Sciatic nerve (tissue), 2 donors: ENCODE data around the gene CIRBP. TPM values are rescaled to one million over a fixed set of nuclear protein-coding genes. Genes with fewer than 3 reads are reported as not detected.
"Not testable (repeated sequence)": the region's sequence is repeated elsewhere in the genome, so short reads cannot be mapped to it uniquely, and the experiment has no call there.

Experiments
- ATAC-seq: fragments of 200-7000 bp; cut with Tn5 transposase; one replicate; pipeline ENCODE4 v1.9.1; 2020; ENCODE audit warnings: mild to moderate bottlenecking, moderate library complexity
- DNase-seq: peaks from one replicate; pipeline ENCODE4 v3.0.0-alpha.2; 2020; ENCODE audit warnings: low spot score
- intact Hi-C: fragments of 100-400 bp; cut with DNase I; formaldehyde crosslinking; loops from one replicate; pipeline ENCODE4 v1.14.2; 2022
- total RNA-seq: library from RNA; stranded (reverse); fragmentation: NEBNext Ultra II Directional; extraction: Animal tissue kit (Norgen Biotek cat#: 25700); gene quantifications from one replicate; pipeline ENCODE4 v1.2.1, GENCODE V29; 2021
- donor health status: DM: no; HTN: no; CAD: no.
- donor health status: DM: no; HTN: no; CAD: no.

CIRBP gene
- total RNA-seq, 1 donor from 2014 or later, result 550 TPM

- DNase-seq, result no peak
- intact Hi-C loops, result no loop called here
- no peak for ATAC-seq
Measured at GRCh38 chr19:1311543-1312091, 42.5 kb downstream of the CIRBP start.

DNA sequence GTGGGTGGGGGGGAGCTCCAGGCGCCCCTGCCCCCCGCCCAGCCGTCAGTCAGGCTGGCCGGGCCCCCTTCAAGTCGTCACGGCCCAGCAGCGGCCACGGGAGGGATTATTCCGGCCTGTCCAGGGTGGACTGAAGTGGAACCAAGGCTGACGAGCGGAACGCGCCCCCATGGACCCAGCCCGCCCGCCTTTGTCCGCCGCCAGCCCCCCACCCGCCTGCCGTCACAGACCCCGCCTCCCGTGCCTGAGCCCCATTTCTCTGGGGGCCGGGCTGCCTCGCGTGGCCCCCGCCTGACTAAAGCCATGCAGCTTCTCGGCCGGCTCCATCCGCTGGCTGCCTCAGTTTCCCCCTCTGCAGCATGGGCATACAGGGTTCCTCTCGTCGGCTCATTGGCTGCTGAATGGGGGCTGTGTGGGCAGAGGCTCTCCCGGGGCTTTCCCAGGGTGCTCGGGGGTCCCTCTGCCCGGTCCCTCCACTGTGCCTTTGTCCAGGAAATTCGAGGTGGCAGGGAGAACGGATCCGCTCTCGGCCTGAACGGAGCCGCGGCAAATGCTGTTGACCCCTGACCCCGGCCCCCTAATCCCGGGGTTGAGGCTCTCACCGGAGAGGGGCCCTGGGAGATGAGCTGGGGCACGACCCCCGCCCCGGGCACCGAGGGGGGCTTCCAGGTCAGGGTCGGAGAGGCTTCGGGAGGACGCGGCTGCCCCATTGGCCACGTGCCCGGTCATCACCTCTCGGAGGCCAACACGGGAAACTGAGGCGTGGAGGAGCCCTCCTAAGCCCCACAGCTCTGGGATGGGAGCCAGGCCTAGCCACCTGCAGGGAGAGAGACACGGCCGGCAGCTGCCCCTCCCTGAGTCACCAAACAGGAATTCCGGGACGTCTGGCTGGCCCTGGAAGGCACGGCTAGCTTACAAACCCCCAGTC, 43.9 kb downstream of the CIRBP start:
- intact Hi-C loops, result no loop called here
- ATAC-seq (no peak), DNase-seq (no peak)

- intact Hi-C loops, result no loop called here
- no peak for ATAC-seq
- DNase-seq, result no peak
Measured at GRCh38 chr19:1313695-1314613, 44.8 kb downstream of the CIRBP start.

- intact Hi-C loops, result no loop called here
- no peak for DNase-seq
- ATAC-seq, result peak; percentile 74
Measured at GRCh38 chr19:1315470-1316166, 46.5 kb downstream of the CIRBP start.

DNA sequence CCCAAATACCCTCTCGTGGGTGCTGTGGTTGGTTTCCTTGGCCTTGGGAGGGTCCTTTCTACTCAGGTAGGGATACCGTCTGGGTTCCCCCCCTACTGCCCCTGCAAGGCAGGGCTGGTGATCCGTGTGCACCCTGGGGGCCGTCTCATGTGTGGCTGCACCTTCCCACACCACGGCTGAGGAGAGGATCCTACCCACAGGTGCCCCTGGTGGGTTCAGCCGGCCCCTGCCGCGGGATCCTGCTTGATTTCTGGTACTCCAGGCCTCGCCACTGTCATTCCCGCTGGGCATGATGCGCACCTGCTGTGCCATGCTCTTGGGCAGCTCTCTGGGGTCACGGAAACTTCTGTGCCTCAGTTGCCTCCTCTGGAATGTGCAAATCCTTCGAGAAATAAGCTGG, 47.3 kb downstream of the CIRBP start:
- ATAC-seq (no peak), DNase-seq (no peak)
- intact Hi-C loops, result no loop called here

- DNase-seq (no peak), ATAC-seq (no peak)
- intact Hi-C loops, result no loop called here
Measured at GRCh38 chr19:1317274-1318003, 48.3 kb downstream of the CIRBP start.

- no peak for ATAC-seq
- no peak for DNase-seq
- intact Hi-C loops, result no loop called here
Measured at GRCh38 chr19:1318678-1319471, 49.7 kb downstream of the CIRBP start.

DNA sequence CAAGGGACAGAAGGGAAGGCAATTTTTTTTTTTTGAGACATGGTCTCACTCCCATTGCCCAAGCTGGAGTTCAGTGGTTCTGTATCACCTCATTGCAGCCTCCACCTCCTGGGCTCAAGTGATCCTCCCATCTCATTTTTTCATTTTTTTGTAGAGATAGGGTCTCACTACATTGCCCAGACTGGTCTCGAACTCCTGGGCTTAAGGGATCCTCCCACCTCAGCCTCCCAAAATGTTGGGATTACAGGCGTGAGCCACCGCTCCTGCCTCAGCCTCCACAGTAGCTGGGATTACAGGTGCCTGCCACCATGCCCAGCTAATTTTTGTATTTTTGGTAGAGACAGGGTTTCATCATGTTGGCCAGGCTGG, 51.1 kb downstream of the CIRBP start:
- DNase-seq, ATAC-seq, intact Hi-C loops: not testable (repeated sequence)

DNA sequence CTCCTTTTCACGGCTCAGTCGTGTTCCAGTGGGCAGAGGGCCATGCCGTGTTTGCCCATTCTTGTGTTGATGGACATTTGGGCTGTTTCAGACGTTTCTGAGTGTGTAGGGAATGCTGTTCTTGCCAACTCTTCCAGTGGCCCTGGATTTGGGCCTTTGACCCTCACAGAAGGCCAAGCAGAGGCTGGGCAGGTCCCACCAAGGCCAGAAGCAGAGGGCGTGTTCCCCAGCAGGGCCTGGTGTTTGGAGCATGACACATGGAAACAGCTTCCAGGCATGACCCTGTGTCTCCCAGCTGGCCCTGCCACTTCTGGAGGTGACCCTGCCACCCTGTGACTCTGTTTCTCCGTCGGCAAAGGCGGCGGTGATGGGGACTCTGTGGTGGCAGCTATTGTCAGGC, 52.4 kb downstream of the CIRBP start:
- intact Hi-C loops, result no loop called here
- no peak for ATAC-seq
- no peak for DNase-seq

DNA sequence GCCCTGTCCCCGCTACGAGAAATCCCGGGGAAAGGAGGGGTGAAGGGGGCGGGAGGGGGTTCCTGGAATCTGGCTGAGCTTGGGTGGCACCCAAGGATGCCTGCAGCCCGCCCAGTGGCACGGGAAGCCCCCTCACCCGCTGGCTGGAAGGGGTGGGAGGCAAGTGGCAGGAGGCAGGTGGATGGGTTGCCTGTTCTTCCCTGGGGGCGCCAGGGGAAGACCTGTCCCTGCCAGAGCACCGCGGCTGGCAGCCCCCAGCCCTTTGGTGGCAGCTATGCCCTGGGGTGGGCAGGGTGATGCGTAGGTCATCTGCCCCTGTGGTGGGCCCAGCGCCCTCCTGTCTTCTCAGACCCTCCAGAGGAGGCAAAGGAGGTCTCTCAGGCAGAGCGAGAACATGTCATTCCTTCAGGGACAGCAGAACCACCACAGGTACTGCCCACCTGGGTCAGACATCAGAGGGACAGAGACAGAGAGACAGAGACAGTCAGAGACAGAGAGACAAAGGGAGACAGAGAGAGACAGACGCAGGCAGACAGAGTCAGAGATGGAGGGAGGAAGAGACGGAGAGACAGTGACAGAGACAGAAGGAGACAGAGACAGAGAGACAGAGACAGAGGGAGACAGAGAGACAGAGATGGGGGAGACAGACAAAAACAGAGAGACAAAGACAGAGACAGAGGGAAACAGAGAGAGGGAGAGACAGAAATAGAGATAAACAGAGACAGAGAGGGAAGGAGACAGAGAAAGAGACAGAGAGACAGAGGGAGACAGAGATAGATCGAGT, 53.3 kb downstream of the CIRBP start:
- ATAC-seq (no peak), DNase-seq (no peak)
- intact Hi-C loops, result no loop called here

- no peak for DNase-seq
- ATAC-seq, result no peak
Measured at GRCh38 chr19:1324249-1324805, 55.2 kb downstream of the CIRBP start.

More at GRCh38 chr19:1324249-1324805, 55.2 kb downstream of the CIRBP start:
- intact Hi-C loops, result no loop called here

Other genes starting within 250 kb of the CIRBP start
- 146 TPM for gene TMEM259, start 248.2 kb upstream of the CIRBP start, total RNA-seq
- not detected for gene RNU6-2, start 247.8 kb upstream of the CIRBP start, total RNA-seq
- 120 TPM for gene CNN2, start 242.7 kb upstream of the CIRBP start, total RNA-seq
- gene ABCA7, start 229.2 kb upstream of the CIRBP start, total RNA-seq, result 17.3 TPM
- 26.2 TPM for gene ARHGAP45, start 202.2 kb upstream of the CIRBP start, total RNA-seq
- gene POLR2E, start 174.0 kb upstream of the CIRBP start, total RNA-seq, result 99.8 TPM
- 239 TPM for gene GPX4, start 165.3 kb upstream of the CIRBP start, total RNA-seq
- 131 TPM for gene SBNO2, start 95.1 kb upstream of the CIRBP start, total RNA-seq
- 57.2 TPM for gene STK11, start 63.6 kb upstream of the CIRBP start, total RNA-seq
- 2.9 TPM for gene CBARP, start 31.3 kb upstream of the CIRBP start, total RNA-seq
- 90.9 TPM for gene ATP5F1D, start 27.6 kb upstream of the CIRBP start, total RNA-seq
- 117 TPM for gene MIDN, start 20.7 kb upstream of the CIRBP start, total RNA-seq
- gene FAM174C, start 6.2 kb downstream of the CIRBP start, total RNA-seq, result 21.4 TPM
- not detected for gene EFNA2, start 16.5 kb downstream of the CIRBP start, total RNA-seq
- gene NDUFS7, start 114.6 kb downstream of the CIRBP start, total RNA-seq, result 57.5 TPM
- gene GAMT, start 132.2 kb downstream of the CIRBP start, total RNA-seq, result 48.1 TPM
- gene DAZAP1, start 138.3 kb downstream of the CIRBP start, total RNA-seq, result 75.7 TPM
- gene RPS15, start 169.1 kb downstream of the CIRBP start, total RNA-seq, result 753 TPM
- gene APC2, start 180.8 kb downstream of the CIRBP start, total RNA-seq, result 6.0 TPM
- gene C19orf25, start 209.9 kb downstream of the CIRBP start, total RNA-seq, result 22.1 TPM
- 2.5 TPM for gene PCSK4, start 221.0 kb downstream of the CIRBP start, total RNA-seq
- gene REEP6, start 221.8 kb downstream of the CIRBP start, total RNA-seq, result 3.9 TPM
- 48.3 TPM for gene ADAMTSL5, start 243.7 kb downstream of the CIRBP start, total RNA-seq